Uterus (tissue), 4 donors: ENCODE measurements around the gene KCNAB1. TPM values are rescaled to one million over a fixed set of nuclear protein-coding genes. Genes with fewer than 3 reads are reported as not detected.
A peak's percentile ranks its signal among the peaks of the same experiment; 100 is the strongest.

ENCODE experiments used
- DNase-seq, 2 donors: peaks; one replicate each; pipeline ENCODE4 v3.0.0-alpha.2; 2019 to 2020
- H3K27ac ChIP-seq, 2 donors: fragments of 200-600 bp; sonication (generic); 1 replicate in 1 of 2; 2 replicates in 1 of 2; pipeline ENCODE4 v1.5.1; 2016 to 2018
- H3K27me3 ChIP-seq, 2 donors: fragments of 200-600 bp; sonication (generic); one replicate each; pipeline ENCODE4 v1.5.1; 2018 to 2019; ENCODE audit warnings: control low read depth in 1 of 2
- H3K36me3 ChIP-seq, 2 donors: fragments of 200-600 bp; sonication (generic); one replicate each; pipeline ENCODE4 v1.5.1; 2019; ENCODE audit warnings: control low read depth in 1 of 2
- H3K4me1 ChIP-seq, 2 donors: fragments of 200-600 bp; sonication (generic); one replicate each; pipeline ENCODE4 v1.5.1; 2018 to 2019; ENCODE audit warnings: control low read depth in 1 of 2
- H3K4me3 ChIP-seq, 2 donors: fragments of 200-600 bp; sonication (generic); 1 replicate in 1 of 2; 2 replicates in 1 of 2; pipeline ENCODE4 v1.5.1; 2018 to 2019; ENCODE audit warnings: mild to moderate bottlenecking in 1 of 2
- H3K9me3 ChIP-seq, 2 donors: fragments of 200-600 bp; sonication (generic); one replicate each; pipeline ENCODE4 v1.5.1; 2019; ENCODE audit warnings: control low read depth in 1 of 2
- CTCF ChIP-seq, 4 experiments: fragments of 200-600 bp in 2 of 4; fragments of 450-650 bp in 2 of 4; sonication (generic) in 2 of 4; IDR thresholded peaks; one replicate each; pipeline ENCODE4 v1.5.1; 2016 to 2019; ENCODE audit warnings: antibody characterized with exemption in 4 of 4, mild to moderate bottlenecking in 2 of 4, moderate library complexity in 1 of 4
- POLR2A ChIP-seq, 2 donors: fragments of 450-650 bp; IDR thresholded peaks; one replicate each; pipeline ENCODE4 v1.6.1; 2016; ENCODE audit warnings: antibody characterized with exemption in 2 of 2, mild to moderate bottlenecking in 1 of 2, moderate library complexity in 1 of 2
- intact Hi-C: fragments of 100-400 bp; cut with DNase I; formaldehyde crosslinking; loops from one replicate; pipeline ENCODE4 v1.15.1; 2023; ENCODE audit warnings: low total_unique reads
- total RNA-seq, 4 donors: library from RNA; depleted of rRNA in 3 of 4; stranded (reverse); fragments of >200 nt in 3 of 4; gene quantifications; one replicate each; pipeline versions ENCODE4 v1.1.0 to v1.2.4, GENCODE V29; 2014 to 2023
- donor health status: DM: yes; HTN: yes; CAD: no.

Gene KCNAB1
- total RNA-seq, 4 donors from 2014 or later = 1.3 to 12.8 (median 6.8) TPM

- H3K27me3 ChIP-seq = no peaks in the 10 kb centered on the region
- peaks cover 0 to 9% of the 10 kb centered on the region in 2 donors for H3K4me1 ChIP-seq
- no peak overlapping the region for H3K4me3 ChIP-seq
- peak overlapping the region; percentile 66 to 68 for H3K27ac ChIP-seq
- no peak for DNase-seq
- TF ChIP-seq CTCF (IDR thresholded peaks at IDR 0.05) (no peak), POLR2A (IDR thresholded peaks at IDR 0.05) (no peak)
- intact Hi-C loops = no loop called here
- no peaks in the 10 kb centered on the region for H3K36me3 ChIP-seq
- no peaks in the 10 kb centered on the region for H3K9me3 ChIP-seq
These were observed 28.1 kb downstream of the KCNAB1 start for GRCh38 chr3:156148345-156148945.

- no peak for TF ChIP-seq POLR2A (IDR thresholded peaks at IDR 0.05)
- TF ChIP-seq CTCF (IDR thresholded peaks at IDR 0.05) = no peak
- H3K4me1 ChIP-seq = peaks cover 0 to 9% of the 10 kb centered on the region in 2 donors
- H3K9me3 ChIP-seq = no peaks in the 10 kb centered on the region
- H3K27ac ChIP-seq = peak overlapping the region; percentile 66 to 68
- H3K27me3 ChIP-seq = no peaks in the 10 kb centered on the region
- intact Hi-C loops = no loop called here
- H3K4me3 ChIP-seq = no peak overlapping the region
- H3K36me3 ChIP-seq = no peaks in the 10 kb centered on the region
- DNase-seq = peak in 1 of 2 donors; percentile 24
These were observed 28.6 kb downstream of the KCNAB1 start for GRCh38 chr3:156148946-156149381.

DNA sequence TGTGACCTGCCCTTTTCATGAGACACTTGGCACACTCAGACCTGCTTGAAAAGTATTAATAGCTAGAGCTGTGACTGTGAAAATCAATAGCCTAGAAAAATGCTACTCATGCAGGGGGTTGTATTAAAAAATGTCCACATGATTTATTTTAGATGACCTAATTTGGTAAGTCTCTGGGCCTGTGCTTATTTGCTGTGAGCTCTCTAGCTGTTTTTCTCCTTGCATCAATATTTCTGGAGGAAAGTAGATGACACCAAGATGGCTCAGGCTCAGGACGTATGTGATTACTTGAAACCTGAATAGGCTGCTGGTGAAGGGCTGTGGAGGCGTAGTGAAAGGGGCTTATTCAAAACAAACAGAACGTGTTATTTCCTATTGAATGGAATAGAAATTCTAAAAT lies 29.5 kb downstream of the KCNAB1 start:
- intact Hi-C loops = loop anchor here (5.0 kb wide), 1 partner anchor 362 kb away; no protein-coding TSS in a partner anchor
- H3K4me3 ChIP-seq = no peak overlapping the region

DNA sequence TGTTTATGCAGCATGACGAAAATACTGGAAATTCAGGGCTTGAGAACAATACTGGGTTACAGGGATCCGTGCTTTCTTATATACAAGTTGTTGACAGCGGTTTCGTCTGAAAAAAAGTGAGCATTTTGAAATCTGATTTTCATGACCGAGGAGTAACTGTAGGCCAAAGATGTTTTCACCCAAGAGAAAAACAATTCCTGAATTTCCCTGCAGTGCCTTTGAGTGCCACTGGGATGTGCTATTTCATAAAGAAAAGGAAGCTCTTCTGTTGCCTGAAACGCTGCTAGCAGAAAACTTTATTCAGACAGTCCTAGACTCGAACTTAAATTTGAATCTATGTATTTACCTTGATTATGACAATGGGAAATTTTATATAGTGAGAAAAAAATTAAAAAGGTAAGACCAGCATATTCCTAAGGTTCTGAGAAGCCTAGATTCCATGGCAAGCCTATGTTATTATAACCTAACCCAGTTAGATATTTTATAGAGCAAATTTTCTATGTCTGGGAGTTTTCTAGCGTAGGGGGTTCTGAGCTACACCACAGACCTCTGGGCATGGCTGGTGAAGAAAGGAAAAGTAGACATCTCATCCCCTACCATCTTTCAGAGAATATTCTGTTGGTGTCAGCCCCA lies 30.2 kb downstream of the KCNAB1 start:
- Histone ChIP-seq H3K4me1 (peaks cover 0 to 9% of the 10 kb centered on the region in 2 donors), H3K4me3 (no peak overlapping the region), H3K36me3 (no peaks in the 10 kb centered on the region), H3K27me3 (no peaks in the 10 kb centered on the region), H3K9me3 (no peaks in the 10 kb centered on the region), H3K27ac (peak overlapping the region; percentile 66 to 68)
- TF ChIP-seq CTCF (IDR thresholded peaks at IDR 0.05) (peak; percentile 82 to 95 (median 92)), POLR2A (IDR thresholded peaks at IDR 0.05) (no peak)
- intact Hi-C loops = loop anchor here (5.0 kb wide), 1 partner anchor 362 kb away; no protein-coding TSS in a partner anchor
- DNase-seq = peak; percentile 41 to 73

More for the DNA sequence above, 29.5 kb downstream of the KCNAB1 start:
- Histone ChIP-seq H3K27me3 (no peaks in the 10 kb centered on the region), H3K36me3 (no peaks in the 10 kb centered on the region), H3K4me1 (peaks cover 0 to 9% of the 10 kb centered on the region in 2 donors), H3K27ac (peak overlapping the region; percentile 66 to 68), H3K9me3 (no peaks in the 10 kb centered on the region)
- DNase-seq = no peak
- no peak for TF ChIP-seq CTCF (IDR thresholded peaks at IDR 0.05)
- no peak for TF ChIP-seq POLR2A (IDR thresholded peaks at IDR 0.05)

DNA sequence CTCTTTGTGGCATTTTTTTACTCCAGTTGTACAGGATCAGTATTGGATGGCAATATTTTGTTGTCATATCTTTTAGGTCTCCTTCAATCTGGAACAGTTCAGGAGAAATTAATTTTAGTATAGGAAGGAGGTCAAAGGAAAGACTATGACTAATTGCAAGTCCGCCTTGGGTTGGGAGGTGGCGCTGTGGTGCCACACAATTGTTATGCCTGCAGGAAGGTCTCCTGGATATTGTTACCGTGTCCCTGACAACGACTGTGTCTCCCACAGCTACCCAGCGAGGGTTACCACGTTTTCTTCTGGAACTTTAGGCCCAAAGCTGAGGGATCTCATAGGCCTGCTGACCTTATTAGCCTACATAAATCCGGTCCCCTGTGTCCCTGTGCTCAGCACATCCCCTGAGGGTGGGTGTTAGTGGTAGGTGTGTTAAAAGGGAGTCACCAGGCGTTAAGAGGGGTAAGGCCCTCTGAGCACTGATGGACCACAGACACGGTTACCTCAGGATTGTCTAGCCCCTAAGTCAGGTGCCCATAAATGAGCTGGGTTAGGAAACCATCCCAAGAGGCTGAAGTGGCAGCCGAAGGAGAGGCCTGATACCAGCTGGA lies 31.5 kb downstream of the KCNAB1 start:
- Histone ChIP-seq H3K9me3 (no peaks in the 10 kb centered on the region), H3K36me3 (no peaks in the 10 kb centered on the region), H3K4me3 (no peak overlapping the region), H3K27ac (peak overlapping the region in 1 of 2 donors; percentile 68), H3K4me1 (peaks cover 0 to 9% of the 10 kb centered on the region in 2 donors), H3K27me3 (no peaks in the 10 kb centered on the region)
- TF ChIP-seq POLR2A (IDR thresholded peaks at IDR 0.05) (no peak), CTCF (IDR thresholded peaks at IDR 0.05) (peak; percentile 35 to 56 (median 50))
- intact Hi-C loops = loop anchor here (5.0 kb wide), 1 partner anchor 360 kb away; no protein-coding TSS in a partner anchor
- peak; percentile 43 to 53 for DNase-seq
